GM23338 (cell line): ENCODE data around the gene PIK3C2G.

Experiments
- CREB1 ChIP-seq: fragments of 250-450 bp; sonication (Bioruptor Pico); IDR thresholded peaks from 2 replicates; pipeline ENCODE4 v1.5.0; 2020; ENCODE audit warnings: low read depth, mild to moderate bottlenecking, moderate library complexity
- CTCF ChIP-seq, 2 experiments: fragments of 200-600 bp in 1 of 2; sonication (generic) in 1 of 2; conservative IDR thresholded peaks; 2 replicates each; pipeline versions ENCODE4 v1.5.1 to v1.6.1; 2016 to 2017; ENCODE audit warnings: antibody characterized with exemption in 2 of 2, low read depth in 2 of 2, mild to moderate bottlenecking in 2 of 2, moderate library complexity in 1 of 2
- EZH2 ChIP-seq: fragments of 200-600 bp; sonication (generic); IDR thresholded peaks from one replicate; pipeline ENCODE4 v1.8.0; 2017; ENCODE audit warnings: antibody characterized with exemption, mild to moderate bottlenecking, low read depth; ENCODE audit not compliant: unreplicated experiment
- EZH2phosphoT487 ChIP-seq: fragments of 200-600 bp; sonication (generic); IDR thresholded peaks from one replicate; pipeline ENCODE4 v1.8.1; 2018; ENCODE audit warnings: antibody characterized with exemption; ENCODE audit not compliant: unreplicated experiment
- JUNB ChIP-seq: IDR thresholded peaks from one replicate; pipeline ENCODE4 v1.6.1; 2016; ENCODE audit warnings: antibody characterized with exemption; ENCODE audit not compliant: unreplicated experiment
- NANOG ChIP-seq: IDR thresholded peaks from 2 replicates; pipeline ENCODE4 v1.6.1; 2016; ENCODE audit warnings: antibody characterized with exemption, borderline replicate concordance
- POLR2AphosphoS5 ChIP-seq: IDR thresholded peaks from 2 replicates; pipeline ENCODE4 v1.6.1; 2016; ENCODE audit warnings: antibody characterized with exemption, low read depth
- REST ChIP-seq: IDR thresholded peaks from one replicate; pipeline ENCODE4 v1.6.1; 2018; ENCODE audit warnings: antibody characterized with exemption; ENCODE audit not compliant: unreplicated experiment
- STAT1 ChIP-seq: IDR thresholded peaks from one replicate; pipeline ENCODE4 v1.6.1; 2016; ENCODE audit warnings: antibody characterized with exemption; ENCODE audit not compliant: unreplicated experiment
- ZNF331 ChIP-seq: fragments of 250-450 bp; sonication (Bioruptor Pico); IDR thresholded peaks from 2 replicates; pipeline ENCODE4 v1.5.0; 2020; ENCODE audit warnings: low read depth, mild to moderate bottlenecking, moderate library complexity

- no peak for TF ChIP-seq CTCF (conservative IDR thresholded peaks at IDR 0.05; ENCODE audit: low read depth in 2 of 2)
- TF ChIP-seq ZNF331 (CRISPR knock-in tag) = no peak
- TF ChIP-seq REST = no peak
- no peak for TF ChIP-seq EZH2
- TF ChIP-seq POLR2AphosphoS5 = no peak
- TF ChIP-seq NANOG = no peak
- TF ChIP-seq CREB1 (CRISPR knock-in tag) = no peak
- no peak for TF ChIP-seq STAT1
- no peak for TF ChIP-seq EZH2phosphoT487
- no peak for TF ChIP-seq JUNB
Observed at GRCh38 chr12:18651525-18651924, 390.2 kb downstream of the PIK3C2G start.
